GM12864 (cell line): ENCODE measurements around the gene WDR36.

ENCODE experiments used
- DNase-seq: peaks from one replicate; pipeline ENCODE4 v3.0.0-alpha.2; 2011; ENCODE audit warnings: low read depth
- H3K4me3 ChIP-seq: 2 replicates; pipeline ENCODE4 v1.5.1; 2011; ENCODE audit warnings: mild to moderate bottlenecking, low read depth, low read length, control low read depth
- TF ChIP-seq, protein P1 (sequence below): IDR thresholded peaks from 2 replicates; pipeline ENCODE4 v1.5.1; 2011; ENCODE audit warnings: low read depth, mild to moderate bottlenecking, moderate library complexity, low read length, control low read depth, inconsistent platforms; ENCODE audit errors: missing control alignments

The WDR36 gene

DNA sequence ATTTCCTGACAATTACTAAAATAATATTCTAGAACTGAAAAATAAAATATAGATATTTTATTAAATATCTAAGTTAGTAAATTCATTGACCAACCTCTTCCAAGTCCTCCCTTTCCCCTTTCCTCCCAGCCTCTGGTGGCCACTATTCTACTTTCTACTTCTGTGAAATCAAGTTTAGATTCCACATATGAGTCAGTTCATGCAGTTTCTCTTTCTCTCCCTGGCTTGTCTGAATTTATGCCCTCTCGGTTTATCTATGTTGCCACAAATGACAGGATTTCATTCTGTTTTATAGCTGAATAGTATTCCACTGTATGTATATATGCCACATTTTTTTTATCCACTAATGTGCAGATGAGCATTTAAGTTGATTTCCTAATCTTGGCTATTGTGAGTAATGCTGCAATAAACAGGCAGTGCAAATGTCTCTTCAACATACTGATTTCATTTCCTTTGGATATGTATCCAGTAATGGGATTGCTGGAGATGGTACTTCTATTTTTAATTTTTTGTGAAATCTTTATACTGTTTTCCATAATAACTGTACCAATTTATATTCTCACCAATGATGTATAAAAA is 52.3 kb downstream of the WDR36 start:
- no peak overlapping the region for H3K4me3 ChIP-seq
- TF ChIP-seq, protein P1, sequence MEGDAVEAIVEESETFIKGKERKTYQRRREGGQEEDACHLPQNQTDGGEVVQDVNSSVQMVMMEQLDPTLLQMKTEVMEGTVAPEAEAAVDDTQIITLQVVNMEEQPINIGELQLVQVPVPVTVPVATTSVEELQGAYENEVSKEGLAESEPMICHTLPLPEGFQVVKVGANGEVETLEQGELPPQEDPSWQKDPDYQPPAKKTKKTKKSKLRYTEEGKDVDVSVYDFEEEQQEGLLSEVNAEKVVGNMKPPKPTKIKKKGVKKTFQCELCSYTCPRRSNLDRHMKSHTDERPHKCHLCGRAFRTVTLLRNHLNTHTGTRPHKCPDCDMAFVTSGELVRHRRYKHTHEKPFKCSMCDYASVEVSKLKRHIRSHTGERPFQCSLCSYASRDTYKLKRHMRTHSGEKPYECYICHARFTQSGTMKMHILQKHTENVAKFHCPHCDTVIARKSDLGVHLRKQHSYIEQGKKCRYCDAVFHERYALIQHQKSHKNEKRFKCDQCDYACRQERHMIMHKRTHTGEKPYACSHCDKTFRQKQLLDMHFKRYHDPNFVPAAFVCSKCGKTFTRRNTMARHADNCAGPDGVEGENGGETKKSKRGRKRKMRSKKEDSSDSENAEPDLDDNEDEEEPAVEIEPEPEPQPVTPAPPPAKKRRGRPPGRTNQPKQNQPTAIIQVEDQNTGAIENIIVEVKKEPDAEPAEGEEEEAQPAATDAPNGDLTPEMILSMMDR, result no peak
- peak; percentile 15 for DNase-seq

DNA sequence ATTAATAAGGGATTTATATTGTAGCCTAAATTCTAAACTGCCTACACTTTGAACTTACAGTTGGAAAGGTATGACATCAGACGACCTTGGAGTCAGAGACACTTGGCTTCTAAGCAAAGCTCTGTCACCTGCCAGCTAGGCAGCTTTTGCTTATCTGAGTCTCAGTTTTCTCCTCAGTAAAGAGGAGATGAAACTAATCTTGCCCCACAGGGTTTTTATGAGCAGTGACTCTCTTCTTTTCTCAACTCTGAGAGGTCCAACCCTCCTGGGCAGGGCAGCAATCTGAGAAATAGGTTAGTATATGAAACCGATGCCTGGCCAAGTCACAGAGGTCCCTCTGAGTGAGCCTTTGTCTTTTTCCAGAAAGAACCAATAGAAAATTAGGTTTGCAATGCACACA is 53.9 kb downstream of the WDR36 start:
- no peak for DNase-seq
- no peak overlapping the region for H3K4me3 ChIP-seq
- TF ChIP-seq, protein P1, result no peak

DNA sequence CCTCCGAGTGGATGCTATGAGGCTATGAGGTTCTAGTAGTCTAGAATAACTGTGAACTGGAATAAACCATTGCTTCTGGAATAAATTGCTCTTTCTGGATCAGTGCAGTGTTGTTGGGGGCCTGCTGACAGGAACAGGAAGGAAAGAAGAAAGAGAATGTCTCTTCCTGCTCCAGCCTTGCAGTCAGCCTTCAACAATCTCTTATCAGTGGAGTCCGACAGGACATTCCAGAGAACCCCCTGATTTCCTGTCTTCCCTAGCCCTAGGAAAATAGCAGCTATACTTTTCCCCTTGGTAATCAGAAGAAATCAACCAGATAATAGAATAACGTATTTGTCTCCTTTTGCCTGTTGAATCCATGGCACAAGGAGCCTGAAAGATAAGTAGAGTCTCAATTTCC is 55.4 kb downstream of the WDR36 start:
- TF ChIP-seq, protein P1, result no peak
- DNase-seq, result no peak
- H3K4me3 ChIP-seq, result no peak overlapping the region

DNA sequence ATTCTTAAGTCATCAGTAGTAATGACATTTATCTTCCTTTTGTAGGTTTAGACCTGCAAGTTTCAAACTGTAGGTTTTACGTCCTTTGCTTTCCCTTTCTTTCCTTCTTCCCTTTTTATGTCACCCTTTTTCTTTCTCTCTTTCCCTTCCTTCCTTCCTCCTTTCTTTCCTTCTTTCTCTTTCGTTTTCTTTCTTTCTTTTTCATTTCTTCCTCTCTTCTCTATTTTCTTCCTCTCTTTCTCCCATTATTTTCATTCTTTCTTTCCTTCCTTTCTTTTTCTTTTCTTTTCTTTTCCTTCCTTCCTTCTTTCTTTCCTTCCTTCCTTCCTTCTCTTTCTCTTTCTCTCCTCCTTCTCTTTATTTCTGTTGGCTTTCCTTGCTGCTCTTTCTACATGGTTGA is 59.9 kb downstream of the WDR36 start:
- TF ChIP-seq, protein P1, result no peak
- H3K4me3 ChIP-seq, result no peak overlapping the region
- no peak for DNase-seq

DNA sequence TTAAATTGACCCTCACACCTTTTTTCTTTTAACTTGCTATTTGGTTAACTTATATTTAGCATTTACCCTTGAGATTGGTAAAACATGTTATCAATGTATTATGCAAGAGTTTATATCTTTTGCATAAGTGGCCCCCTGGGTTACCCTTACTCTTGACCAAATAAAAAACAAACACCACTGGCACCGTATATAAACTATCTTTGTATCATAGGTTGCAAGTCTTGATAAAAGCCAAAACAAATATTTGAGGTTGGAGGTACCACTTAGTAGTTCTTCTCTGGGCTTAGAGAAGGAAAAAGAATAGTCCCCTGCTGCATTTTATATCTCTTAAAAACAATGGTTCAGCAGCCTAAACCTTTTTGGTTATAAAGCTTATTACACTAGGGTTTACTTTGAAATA is 61.3 kb downstream of the WDR36 start:
- no peak for DNase-seq
- no peak overlapping the region for H3K4me3 ChIP-seq
- TF ChIP-seq, protein P1, result no peak

DNA sequence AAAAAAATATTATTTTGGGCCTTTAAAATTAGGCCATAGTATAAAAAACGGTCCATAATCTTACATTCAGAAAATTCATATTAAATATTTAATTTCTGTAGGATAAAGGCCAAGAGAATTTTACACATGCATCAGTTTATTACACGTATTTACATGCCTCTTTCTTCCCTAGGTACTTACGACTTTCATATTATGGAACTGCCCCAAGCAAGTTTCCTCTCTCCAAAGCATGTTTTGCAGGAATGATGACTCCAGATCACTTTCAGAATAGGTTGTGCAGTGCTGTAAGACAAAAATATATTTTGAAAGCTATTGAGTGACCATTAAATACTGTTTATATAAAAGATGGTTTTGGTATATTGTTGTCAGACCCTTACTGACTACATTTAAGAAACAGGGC is 61.8 kb downstream of the WDR36 start:
- no peak overlapping the region for H3K4me3 ChIP-seq
- DNase-seq, result no peak
- TF ChIP-seq, protein P1, result no peak

DNA sequence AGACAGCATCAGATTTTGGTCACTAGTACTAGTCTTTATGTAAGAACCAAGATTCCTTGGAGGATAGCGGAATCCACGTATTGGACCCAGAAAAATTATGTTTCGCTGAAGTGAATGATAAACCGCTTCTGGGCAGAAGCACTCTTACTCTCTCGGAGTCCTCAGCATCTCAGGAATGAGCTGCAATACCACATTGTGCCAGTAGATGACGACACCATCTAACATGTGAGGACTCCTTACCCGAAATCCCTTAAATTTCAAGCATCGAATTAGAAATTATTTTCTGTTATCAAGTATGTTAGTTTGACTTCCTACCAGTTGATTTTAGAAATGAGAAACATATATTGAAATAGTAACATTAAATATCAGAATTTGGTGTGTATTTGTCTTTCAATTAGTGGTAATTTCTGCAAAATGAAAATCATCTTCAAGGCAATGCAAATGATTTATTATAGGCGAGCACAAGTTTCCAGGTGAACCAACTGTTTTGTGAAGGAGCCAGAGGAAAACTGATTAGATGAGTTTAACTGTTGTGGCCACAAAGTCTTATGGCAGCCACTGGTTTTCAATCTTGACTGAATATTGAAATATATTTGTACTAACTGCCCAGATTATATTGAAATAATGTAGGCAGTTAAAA is 66.1 kb downstream of the WDR36 start:
- peak; percentile 68 for DNase-seq
- TF ChIP-seq, protein P1, result peak; percentile 100
- no peak overlapping the region for H3K4me3 ChIP-seq
